ENCODE data around the gene ROBO4. TPM values are rescaled to one million over a fixed set of nuclear protein-coding genes. Genes with fewer than 3 reads are reported as not detected.
A peak's percentile ranks its signal among the peaks of the same experiment; 100 is the strongest.

The ROBO4 gene
- total RNA-seq, 3 donors from 2014 or later, result 11.9 to 30.5 (median 12.8) TPM

- no peaks in the 10 kb centered on the region for H3K36me3 ChIP-seq
- H3K27me3 ChIP-seq, result peaks cover 14 to 98% of the 10 kb centered on the region in 2 donors
- peak overlapping the region in 1 of 3 donors; percentile 56 for H3K4me3 ChIP-seq
- DNase-seq (ENCODE audit: low spot score in 2 of 2), result no peak
- H3K27ac ChIP-seq, result no peak overlapping the region
- peaks cover 13 to 18% of the 10 kb centered on the region in 2 donors for H3K4me1 ChIP-seq
- TF ChIP-seq, protein P1, sequence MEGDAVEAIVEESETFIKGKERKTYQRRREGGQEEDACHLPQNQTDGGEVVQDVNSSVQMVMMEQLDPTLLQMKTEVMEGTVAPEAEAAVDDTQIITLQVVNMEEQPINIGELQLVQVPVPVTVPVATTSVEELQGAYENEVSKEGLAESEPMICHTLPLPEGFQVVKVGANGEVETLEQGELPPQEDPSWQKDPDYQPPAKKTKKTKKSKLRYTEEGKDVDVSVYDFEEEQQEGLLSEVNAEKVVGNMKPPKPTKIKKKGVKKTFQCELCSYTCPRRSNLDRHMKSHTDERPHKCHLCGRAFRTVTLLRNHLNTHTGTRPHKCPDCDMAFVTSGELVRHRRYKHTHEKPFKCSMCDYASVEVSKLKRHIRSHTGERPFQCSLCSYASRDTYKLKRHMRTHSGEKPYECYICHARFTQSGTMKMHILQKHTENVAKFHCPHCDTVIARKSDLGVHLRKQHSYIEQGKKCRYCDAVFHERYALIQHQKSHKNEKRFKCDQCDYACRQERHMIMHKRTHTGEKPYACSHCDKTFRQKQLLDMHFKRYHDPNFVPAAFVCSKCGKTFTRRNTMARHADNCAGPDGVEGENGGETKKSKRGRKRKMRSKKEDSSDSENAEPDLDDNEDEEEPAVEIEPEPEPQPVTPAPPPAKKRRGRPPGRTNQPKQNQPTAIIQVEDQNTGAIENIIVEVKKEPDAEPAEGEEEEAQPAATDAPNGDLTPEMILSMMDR (IDR thresholded peaks at IDR 0.05), result no peak
- TF ChIP-seq POLR2AphosphoS5 (IDR thresholded peaks at IDR 0.05) (no peak), POLR2A (IDR thresholded peaks at IDR 0.05) (no peak)
- H3K9me3 ChIP-seq, result no peaks in the 10 kb centered on the region
- intact Hi-C loops (cut with DNase I; ENCODE audit: low total_unique reads), result no loop called here
These were observed 33.3 kb downstream of the ROBO4 start for GRCh38 chr11:124864176-124864891.

GRCh38 chr11:124863826-124864165 lies 33.9 kb downstream of the ROBO4 start:
- no peak overlapping the region for H3K4me3 ChIP-seq
- no peaks in the 10 kb centered on the region for H3K9me3 ChIP-seq
- peaks cover 13 to 18% of the 10 kb centered on the region in 2 donors for H3K4me1 ChIP-seq
- no peak for TF ChIP-seq POLR2AphosphoS5 (IDR thresholded peaks at IDR 0.05)
- no peak for TF ChIP-seq POLR2A (IDR thresholded peaks at IDR 0.05)
- TF ChIP-seq, protein P1 (IDR thresholded peaks at IDR 0.05), result no peak
- H3K36me3 ChIP-seq, result no peaks in the 10 kb centered on the region
- H3K27ac ChIP-seq, result no peak overlapping the region
- no peak for DNase-seq (ENCODE audit: low spot score in 2 of 2)
- intact Hi-C loops (cut with DNase I; ENCODE audit: low total_unique reads), result no loop called here
- peaks cover 14 to 94% of the 10 kb centered on the region in 2 donors for H3K27me3 ChIP-seq

- Histone ChIP-seq H3K27ac (no peak overlapping the region), H3K4me1 (peaks cover 13 to 18% of the 10 kb centered on the region in 2 donors), H3K4me3 (peak overlapping the region; percentile 2 to 58 (median 27)), H3K9me3 (no peaks in the 10 kb centered on the region), H3K36me3 (no peaks in the 10 kb centered on the region), H3K27me3 (peaks cover 12 to 90% of the 10 kb centered on the region in 2 donors)
- intact Hi-C loops (cut with DNase I; ENCODE audit: low total_unique reads), result no loop called here
- no peak for DNase-seq (ENCODE audit: low spot score in 2 of 2)
- TF ChIP-seq, protein P1 (IDR thresholded peaks at IDR 0.05), result no peak
- no peak for TF ChIP-seq POLR2A (IDR thresholded peaks at IDR 0.05)
- TF ChIP-seq POLR2AphosphoS5 (IDR thresholded peaks at IDR 0.05), result no peak
These were observed 34.4 kb downstream of the ROBO4 start for GRCh38 chr11:124863137-124863825.

DNA sequence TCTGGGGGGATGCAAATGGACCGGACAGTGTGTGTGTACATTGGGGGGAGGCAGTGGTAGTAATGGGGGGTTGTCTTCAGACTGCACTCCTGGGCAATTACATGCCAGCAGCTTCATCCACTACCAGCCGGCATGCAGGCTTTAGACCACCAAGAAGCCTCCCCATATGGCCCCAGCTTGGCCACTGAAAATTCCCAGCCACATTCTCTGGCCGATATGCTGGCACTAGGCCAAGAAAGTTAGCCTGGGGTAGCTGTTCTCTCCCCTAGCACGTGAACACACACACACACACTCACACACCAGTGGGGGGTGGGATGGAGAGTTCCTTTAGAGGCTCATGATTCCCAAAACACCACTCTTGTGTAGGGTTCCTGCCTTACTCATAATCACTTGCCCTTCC lies 36.0 kb downstream of the ROBO4 start:
- Histone ChIP-seq H3K4me1 (peaks cover 13 to 18% of the 10 kb centered on the region in 2 donors), H3K9me3 (no peaks in the 10 kb centered on the region), H3K27me3 (peaks cover 9 to 80% of the 10 kb centered on the region in 2 donors), H3K27ac (no peak overlapping the region), H3K36me3 (no peaks in the 10 kb centered on the region), H3K4me3 (no peak overlapping the region)
- TF ChIP-seq, protein P1 (IDR thresholded peaks at IDR 0.05), result no peak
- TF ChIP-seq POLR2AphosphoS5 (IDR thresholded peaks at IDR 0.05) (no peak), POLR2A (IDR thresholded peaks at IDR 0.05) (no peak)
- intact Hi-C loops (cut with DNase I; ENCODE audit: low total_unique reads), result no loop called here
- no peak for DNase-seq (ENCODE audit: low spot score in 2 of 2)

DNA sequence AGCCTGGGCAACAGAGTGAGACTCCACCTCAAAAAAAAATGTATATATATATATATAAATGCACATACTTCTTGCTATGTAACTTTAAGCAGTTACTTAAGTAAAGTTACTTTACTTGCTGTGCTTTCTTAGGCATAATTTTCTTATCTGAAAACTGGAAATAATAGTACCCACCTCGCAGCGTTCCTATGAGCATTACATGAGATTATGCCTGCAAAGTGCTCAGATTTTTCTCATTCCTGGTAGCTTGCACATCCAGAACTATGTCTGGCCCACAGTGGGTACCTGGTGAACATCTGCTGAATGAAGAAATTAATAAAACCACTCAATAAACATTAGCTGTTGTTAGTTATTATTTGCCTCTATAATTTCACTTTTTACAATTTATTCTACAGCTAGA lies 38.5 kb downstream of the ROBO4 start:
- Histone ChIP-seq H3K27ac (no peak overlapping the region), H3K27me3 (peaks cover 0 to 55% of the 10 kb centered on the region in 2 donors), H3K4me3 (no peak overlapping the region), H3K9me3 (no peaks in the 10 kb centered on the region), H3K4me1 (peaks cover 0 to 6% of the 10 kb centered on the region in 2 donors), H3K36me3 (no peaks in the 10 kb centered on the region)
- intact Hi-C loops (cut with DNase I; ENCODE audit: low total_unique reads), result no loop called here
- no peak for DNase-seq (ENCODE audit: low spot score in 2 of 2)
- no peak for TF ChIP-seq POLR2A (IDR thresholded peaks at IDR 0.05)
- TF ChIP-seq POLR2AphosphoS5 (IDR thresholded peaks at IDR 0.05), result no peak
- TF ChIP-seq, protein P1 (IDR thresholded peaks at IDR 0.05), result no peak

Measured in breast epithelium (tissue), 4 donors.